ENCODE measurements around the gene ENTHD1. TPM values are rescaled to one million over a fixed set of nuclear protein-coding genes. Genes with fewer than 3 reads are reported as not detected.
"Not testable (repeated sequence)": the region's sequence is repeated elsewhere in the genome, so short reads cannot be mapped to it uniquely, and the experiment has no call there.

The ENTHD1 gene
- total RNA-seq, 3 donors from 2014 or later (not counting 1 experiment from before 2014, with no cell fraction given) = not detected

DNA sequence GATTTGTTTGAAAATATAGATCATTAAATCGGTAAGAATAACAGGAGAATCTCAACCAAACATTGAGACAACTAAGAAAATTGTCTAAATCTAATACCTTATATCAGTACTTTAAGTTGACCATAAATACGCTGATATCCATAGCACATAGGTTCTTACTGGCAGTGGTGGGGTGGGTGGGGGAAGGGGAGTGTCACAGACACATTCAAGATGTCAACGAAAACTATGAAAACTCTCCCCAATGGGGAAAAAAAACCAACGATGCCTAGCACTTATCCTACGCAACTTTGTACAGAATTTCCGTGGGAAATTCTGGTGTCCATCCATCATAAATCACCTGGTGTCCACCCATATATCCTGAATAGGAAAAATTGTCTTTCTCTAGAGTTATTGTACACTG, 13.5 kb upstream of the ENTHD1 start:
- TF ChIP-seq, protein P1, sequence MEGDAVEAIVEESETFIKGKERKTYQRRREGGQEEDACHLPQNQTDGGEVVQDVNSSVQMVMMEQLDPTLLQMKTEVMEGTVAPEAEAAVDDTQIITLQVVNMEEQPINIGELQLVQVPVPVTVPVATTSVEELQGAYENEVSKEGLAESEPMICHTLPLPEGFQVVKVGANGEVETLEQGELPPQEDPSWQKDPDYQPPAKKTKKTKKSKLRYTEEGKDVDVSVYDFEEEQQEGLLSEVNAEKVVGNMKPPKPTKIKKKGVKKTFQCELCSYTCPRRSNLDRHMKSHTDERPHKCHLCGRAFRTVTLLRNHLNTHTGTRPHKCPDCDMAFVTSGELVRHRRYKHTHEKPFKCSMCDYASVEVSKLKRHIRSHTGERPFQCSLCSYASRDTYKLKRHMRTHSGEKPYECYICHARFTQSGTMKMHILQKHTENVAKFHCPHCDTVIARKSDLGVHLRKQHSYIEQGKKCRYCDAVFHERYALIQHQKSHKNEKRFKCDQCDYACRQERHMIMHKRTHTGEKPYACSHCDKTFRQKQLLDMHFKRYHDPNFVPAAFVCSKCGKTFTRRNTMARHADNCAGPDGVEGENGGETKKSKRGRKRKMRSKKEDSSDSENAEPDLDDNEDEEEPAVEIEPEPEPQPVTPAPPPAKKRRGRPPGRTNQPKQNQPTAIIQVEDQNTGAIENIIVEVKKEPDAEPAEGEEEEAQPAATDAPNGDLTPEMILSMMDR (IDR thresholded peaks at IDR 0.05) = no peak
- Mint-ChIP-seq H3K4me1 (peaks cover 85 to 89% of the 10 kb centered on the region in 2 donors), H3K9me3 (peaks cover 2 to 5% of the 10 kb centered on the region in 2 donors), H3K27ac (peak overlapping the region; percentile 57 to 92), H3K36me3 (no peaks in the 10 kb centered on the region), H3K27me3 (ENCODE audit: low read depth in 2 of 2) (no peaks in the 10 kb centered on the region), H3K4me3 (peak overlapping the region; percentile 29)
- intact Hi-C loops (cut with micrococcal nuclease) = loop anchor here (10.0 kb wide), 1 partner anchor 208 kb away; no protein-coding TSS in a partner anchor
- Histone ChIP-seq H3K27ac (ENCODE audit: low read length) (peak overlapping the region; percentile 45), H3K4me3 (ENCODE audit: low read length) (peak overlapping the region; percentile 9), H3K36me3 (ENCODE audit: control insufficient read depth, insufficient read depth, low read length) (no peaks in the 10 kb centered on the region), H3K9me3 (ENCODE audit: control insufficient read depth, insufficient read depth, low read length) (peaks cover 4% of the 10 kb centered on the region), H3K4me1 (ENCODE audit: control insufficient read depth, insufficient read depth, low read length) (peaks cover 52% of the 10 kb centered on the region), H3K27me3 (ENCODE audit: control insufficient read depth, insufficient read depth, low read length) (no peaks in the 10 kb centered on the region)
- 78% methylated on average over 3 of the region's 6 CpGs for WGBS (ENCODE audit: insufficient coverage)
- DNase-seq (peak in 1 of 2 donors; percentile 57), ATAC-seq (no peak)

DNA sequence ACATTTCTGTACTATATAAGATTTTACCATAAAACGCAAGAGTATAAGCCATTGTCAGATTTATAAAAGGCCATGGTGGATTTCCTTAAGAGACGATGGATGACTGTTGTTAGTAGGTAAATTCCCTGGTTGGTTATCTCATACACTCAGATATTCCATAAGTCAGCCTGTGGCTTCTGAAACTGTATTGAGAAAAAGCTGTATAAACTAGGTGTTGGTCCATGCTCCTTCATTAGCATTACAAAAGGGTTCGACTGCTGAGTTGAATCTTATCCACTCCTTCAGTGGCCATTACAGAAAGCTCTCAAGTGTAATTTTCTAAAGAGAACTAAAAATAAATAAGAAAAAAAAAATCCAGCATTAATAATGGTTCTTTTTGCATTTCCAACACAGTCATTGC, 12.6 kb upstream of the ENTHD1 start:
- Mint-ChIP-seq H3K27me3 (ENCODE audit: low read depth in 2 of 2) (no peaks in the 10 kb centered on the region), H3K36me3 (no peaks in the 10 kb centered on the region), H3K4me1 (peaks cover 83% of the 10 kb centered on the region in 2 donors), H3K27ac (peak overlapping the region; percentile 57 to 92), H3K4me3 (peak overlapping the region; percentile 84), H3K9me3 (peaks cover 2 to 5% of the 10 kb centered on the region in 2 donors)
- Histone ChIP-seq H3K9me3 (ENCODE audit: control insufficient read depth, insufficient read depth, low read length) (peaks cover 4% of the 10 kb centered on the region), H3K27me3 (ENCODE audit: control insufficient read depth, insufficient read depth, low read length) (no peaks in the 10 kb centered on the region), H3K36me3 (ENCODE audit: control insufficient read depth, insufficient read depth, low read length) (no peaks in the 10 kb centered on the region), H3K4me3 (ENCODE audit: low read length) (no peak overlapping the region), H3K27ac (ENCODE audit: low read length) (peak overlapping the region; percentile 1), H3K4me1 (ENCODE audit: control insufficient read depth, insufficient read depth, low read length) (peaks cover 44% of the 10 kb centered on the region)
- no CpG with 5 or more reads among the region's 3 CpGs for WGBS (ENCODE audit: insufficient coverage)
- TF ChIP-seq, protein P1 (IDR thresholded peaks at IDR 0.05) = no peak
- intact Hi-C loops (cut with micrococcal nuclease) = loop anchor here (10.0 kb wide), 1 partner anchor 209 kb away; no protein-coding TSS in a partner anchor
- ATAC-seq (no peak), DNase-seq (peak in 1 of 2 donors; percentile 49)

DNA sequence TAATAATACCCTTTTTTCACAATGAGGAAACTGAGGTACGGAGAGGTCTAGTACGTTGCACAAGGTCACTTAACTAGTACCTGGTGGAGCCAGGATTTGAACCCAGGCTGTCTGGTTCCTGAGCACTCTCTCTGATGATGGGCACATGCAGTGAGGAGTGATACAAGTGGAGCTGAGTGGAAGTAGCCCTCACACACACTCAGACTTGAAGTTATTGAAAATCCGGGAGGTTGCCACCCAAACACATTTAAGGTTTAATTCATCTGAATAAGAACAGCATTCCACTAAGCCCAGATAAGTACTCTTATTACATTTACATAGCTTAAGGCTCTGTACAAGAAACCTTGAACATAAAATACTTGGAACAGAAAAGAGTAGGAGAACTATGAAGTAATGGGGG, 12.1 kb upstream of the ENTHD1 start:
- Histone ChIP-seq H3K27me3 (ENCODE audit: control insufficient read depth, insufficient read depth, low read length) (no peaks in the 10 kb centered on the region), H3K36me3 (ENCODE audit: control insufficient read depth, insufficient read depth, low read length) (no peaks in the 10 kb centered on the region), H3K4me1 (ENCODE audit: control insufficient read depth, insufficient read depth, low read length) (peaks cover 39% of the 10 kb centered on the region), H3K9me3 (ENCODE audit: control insufficient read depth, insufficient read depth, low read length) (peaks cover 4% of the 10 kb centered on the region), H3K4me3 (ENCODE audit: low read length) (no peak overlapping the region), H3K27ac (ENCODE audit: low read length) (peak overlapping the region; percentile 3)
- H3K27ac Mint-ChIP-seq = peak overlapping the region; percentile 57 to 92
- peak overlapping the region; percentile 84 for H3K4me3 Mint-ChIP-seq
- intact Hi-C loops (cut with micrococcal nuclease) = loop anchor here (2.0 to 10.0 kb wide), 2 partner anchors 15 to 209 kb away; no protein-coding TSS in a partner anchor
- DNase-seq (peak in 1 of 2 donors; percentile 41), ATAC-seq (no peak)
- TF ChIP-seq, protein P1 (IDR thresholded peaks at IDR 0.05) = no peak
- H3K27me3 Mint-ChIP-seq (ENCODE audit: low read depth in 2 of 2) = no peaks in the 10 kb centered on the region
- peaks cover 2 to 5% of the 10 kb centered on the region in 2 donors for H3K9me3 Mint-ChIP-seq
- no peaks in the 10 kb centered on the region for H3K36me3 Mint-ChIP-seq
- 69% methylated on average over 3 of the region's 3 CpGs for WGBS (ENCODE audit: insufficient coverage)
- peaks cover 83% of the 10 kb centered on the region in 2 donors for H3K4me1 Mint-ChIP-seq

DNA sequence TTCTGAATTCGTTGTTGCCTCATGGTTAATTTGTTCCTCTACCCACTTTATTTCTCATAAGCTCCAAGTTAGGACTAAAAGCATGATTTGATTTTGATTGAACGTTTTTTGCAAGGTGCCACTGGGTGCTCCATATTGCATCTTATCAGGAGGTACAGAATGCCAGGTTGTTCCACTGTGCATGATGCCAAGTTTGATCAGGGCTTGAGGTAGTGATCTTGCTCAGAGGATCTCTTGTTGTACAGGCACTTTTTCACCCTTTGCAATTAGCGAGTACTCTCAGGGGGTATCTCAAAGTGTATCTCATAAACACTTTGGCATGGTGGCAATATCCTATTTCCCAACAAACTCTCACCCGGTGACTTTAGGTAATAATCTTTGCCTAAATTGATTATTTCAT, 11.3 kb upstream of the ENTHD1 start:
- no peaks in the 10 kb centered on the region for H3K27me3 ChIP-seq (ENCODE audit: control insufficient read depth, insufficient read depth, low read length)
- peak overlapping the region; percentile 12 for H3K4me3 ChIP-seq (ENCODE audit: low read length)
- H3K36me3 ChIP-seq (ENCODE audit: control insufficient read depth, insufficient read depth, low read length) = no peaks in the 10 kb centered on the region
- Mint-ChIP-seq H3K4me3 (peak overlapping the region; percentile 84), H3K36me3 (no peaks in the 10 kb centered on the region), H3K27ac (peak overlapping the region; percentile 53 to 92), H3K4me1 (peaks cover 83% of the 10 kb centered on the region in 2 donors), H3K27me3 (ENCODE audit: low read depth in 2 of 2) (no peaks in the 10 kb centered on the region), H3K9me3 (no peaks in the 10 kb centered on the region)
- ATAC-seq (no peak), DNase-seq (peak in 1 of 2 donors; percentile 35)
- WGBS (ENCODE audit: insufficient coverage) = 86% methylated on average over 4 of the region's 4 CpGs
- H3K27ac ChIP-seq (ENCODE audit: low read length) = no peak overlapping the region
- H3K9me3 ChIP-seq (ENCODE audit: control insufficient read depth, insufficient read depth, low read length) = peaks cover under 1% of the 10 kb centered on the region
- TF ChIP-seq, protein P1 (IDR thresholded peaks at IDR 0.05) = no peak
- intact Hi-C loops (cut with micrococcal nuclease) = loop anchor here (2.0 to 10.0 kb wide), 2 partner anchors 16 to 210 kb away; no protein-coding TSS in a partner anchor
- peaks cover 38% of the 10 kb centered on the region for H3K4me1 ChIP-seq (ENCODE audit: control insufficient read depth, insufficient read depth, low read length)

DNA sequence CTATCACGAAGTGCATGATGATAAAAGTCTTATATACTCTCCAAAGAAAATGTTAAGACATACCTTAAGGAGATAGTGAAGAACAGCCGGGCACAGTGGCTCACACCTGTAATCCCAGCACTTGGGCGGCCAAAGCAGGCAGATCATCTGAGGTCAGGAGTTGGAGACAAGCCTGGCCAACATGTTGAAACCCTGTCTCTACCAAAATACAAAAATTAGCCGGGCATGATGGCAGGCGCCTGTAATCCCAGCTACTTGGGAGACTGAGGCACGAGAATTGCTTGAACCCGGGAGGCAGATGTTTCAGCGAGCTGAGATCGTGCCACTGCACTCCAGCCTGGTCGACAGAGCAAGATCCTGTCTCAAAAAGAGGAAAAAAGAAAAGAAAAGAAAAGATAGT, 10.5 kb upstream of the ENTHD1 start:
- not testable (repeated sequence) for H3K36me3 ChIP-seq (ENCODE audit: control insufficient read depth, insufficient read depth, low read length); ATAC-seq; H3K27me3 Mint-ChIP-seq (ENCODE audit: low read depth in 2 of 2); H3K9me3 ChIP-seq (ENCODE audit: control insufficient read depth, insufficient read depth, low read length); H3K27me3 ChIP-seq (ENCODE audit: control insufficient read depth, insufficient read depth, low read length); H3K36me3 Mint-ChIP-seq; H3K9me3 Mint-ChIP-seq
- WGBS (ENCODE audit: insufficient coverage) = 75% methylated on average over 10 of the region's 10 CpGs
- peak overlapping the region; percentile 12 for H3K4me3 ChIP-seq (ENCODE audit: low read length)
- H3K4me1 Mint-ChIP-seq = peaks cover 80 to 82% of the 10 kb centered on the region in 2 donors
- peak in 1 of 2 donors; percentile 20 for DNase-seq
- H3K4me1 ChIP-seq (ENCODE audit: control insufficient read depth, insufficient read depth, low read length) = peaks cover 41% of the 10 kb centered on the region
- peak overlapping the region; percentile 84 for H3K4me3 Mint-ChIP-seq
- peak overlapping the region; percentile 53 to 92 for H3K27ac Mint-ChIP-seq
- peak overlapping the region; percentile 9 for H3K27ac ChIP-seq (ENCODE audit: low read length)
- intact Hi-C loops (cut with micrococcal nuclease) = loop anchor here (2.0 to 10.0 kb wide), 2 partner anchors 17 to 211 kb away; no protein-coding TSS in a partner anchor

Measured in natural killer cell (primary cell).